Mammary epithelial cell (primary cell): ENCODE data around the gene ZNF778.

ENCODE experiments used
- CTCF ChIP-seq, 2 donors: IDR thresholded peaks in 1 of 2; conservative IDR thresholded peaks in 1 of 2; 2 replicates each; pipeline ENCODE4 v1.5.1; 2011 to 2012; ENCODE audit warnings: inconsistent platforms in 2 of 2, low read length in 2 of 2, mild to moderate bottlenecking in 2 of 2, control low read depth in 1 of 2, low read depth in 1 of 2; ENCODE audit not compliant: insufficient read depth in 1 of 2; ENCODE audit errors: extremely low read depth in 1 of 2
- EZH2 ChIP-seq: IDR thresholded peaks from 2 replicates; pipeline ENCODE4 v1.6.1; 2012; ENCODE audit warnings: low read length, inconsistent platforms, borderline replicate concordance

- TF ChIP-seq CTCF (conservative IDR thresholded peaks at IDR 0.05 in 1 of 2, IDR thresholded peaks at IDR 0.05 in 1 of 2; ENCODE audit: extremely low read depth in 1 of 2, insufficient read depth in 1 of 2, low read depth in 1 of 2, low read length in 2 of 2) (no peak), EZH2 (no peak)
These were observed 23.9 kb downstream of the ZNF778 start for GRCh38 chr16:89241187-89242007.
